AG09319 (cell line): ENCODE data around the gene SIGLEC6.

Experiments
- DNase-seq: peaks from one replicate; pipeline ENCODE4 v3.0.0-alpha.2; 2010; ENCODE audit warnings: low read depth; ENCODE audit errors: extremely low read depth
- TF ChIP-seq, protein P1 (sequence below): IDR thresholded peaks from 2 replicates; pipeline ENCODE4 v1.5.1; 2011; ENCODE audit warnings: low read depth, mild to moderate bottlenecking, inconsistent platforms, low read length, moderate library complexity

The SIGLEC6 gene

DNA sequence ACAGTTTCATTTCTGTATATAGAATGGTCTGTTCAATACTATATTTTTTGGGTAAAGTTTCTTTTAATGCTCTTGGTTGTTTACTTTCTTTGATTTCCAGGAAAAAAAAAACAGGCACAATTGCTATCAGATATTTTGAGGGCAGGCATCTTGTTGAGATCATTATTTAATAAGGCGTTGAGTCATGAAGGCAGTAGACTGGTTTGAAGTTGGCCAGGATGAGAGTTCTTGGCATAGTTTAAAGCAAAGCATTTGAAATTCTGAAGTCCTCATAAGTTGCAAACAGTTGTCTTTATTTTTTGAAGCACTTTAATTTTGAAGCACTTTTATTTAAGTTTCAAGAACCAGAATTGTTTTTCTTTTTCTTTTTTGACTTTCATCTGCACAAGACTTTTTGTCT, 37.0 kb upstream of the SIGLEC6 start:
- TF ChIP-seq, protein P1, sequence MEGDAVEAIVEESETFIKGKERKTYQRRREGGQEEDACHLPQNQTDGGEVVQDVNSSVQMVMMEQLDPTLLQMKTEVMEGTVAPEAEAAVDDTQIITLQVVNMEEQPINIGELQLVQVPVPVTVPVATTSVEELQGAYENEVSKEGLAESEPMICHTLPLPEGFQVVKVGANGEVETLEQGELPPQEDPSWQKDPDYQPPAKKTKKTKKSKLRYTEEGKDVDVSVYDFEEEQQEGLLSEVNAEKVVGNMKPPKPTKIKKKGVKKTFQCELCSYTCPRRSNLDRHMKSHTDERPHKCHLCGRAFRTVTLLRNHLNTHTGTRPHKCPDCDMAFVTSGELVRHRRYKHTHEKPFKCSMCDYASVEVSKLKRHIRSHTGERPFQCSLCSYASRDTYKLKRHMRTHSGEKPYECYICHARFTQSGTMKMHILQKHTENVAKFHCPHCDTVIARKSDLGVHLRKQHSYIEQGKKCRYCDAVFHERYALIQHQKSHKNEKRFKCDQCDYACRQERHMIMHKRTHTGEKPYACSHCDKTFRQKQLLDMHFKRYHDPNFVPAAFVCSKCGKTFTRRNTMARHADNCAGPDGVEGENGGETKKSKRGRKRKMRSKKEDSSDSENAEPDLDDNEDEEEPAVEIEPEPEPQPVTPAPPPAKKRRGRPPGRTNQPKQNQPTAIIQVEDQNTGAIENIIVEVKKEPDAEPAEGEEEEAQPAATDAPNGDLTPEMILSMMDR = no peak
- DNase-seq = no peak

DNA sequence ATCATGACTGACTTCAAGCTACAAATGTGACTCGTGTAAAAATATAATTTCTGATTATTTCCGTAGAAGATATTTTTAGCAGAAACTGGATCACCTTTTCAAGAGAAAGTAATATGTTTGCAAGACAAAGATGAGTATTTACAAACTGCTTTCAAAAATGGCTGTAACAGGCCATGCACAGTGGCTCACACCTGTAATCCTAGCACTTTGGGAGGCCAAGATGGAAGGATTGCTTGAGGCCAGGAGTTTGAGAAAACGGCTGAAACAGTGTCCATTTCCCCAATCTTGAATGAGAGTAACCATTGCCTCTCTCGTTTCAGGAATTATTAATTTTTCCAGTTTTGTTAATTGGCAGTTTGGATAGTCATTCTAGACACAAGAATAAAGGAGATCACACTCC, 36.1 kb upstream of the SIGLEC6 start:
- TF ChIP-seq, protein P1 = no peak
- no peak for DNase-seq

DNA sequence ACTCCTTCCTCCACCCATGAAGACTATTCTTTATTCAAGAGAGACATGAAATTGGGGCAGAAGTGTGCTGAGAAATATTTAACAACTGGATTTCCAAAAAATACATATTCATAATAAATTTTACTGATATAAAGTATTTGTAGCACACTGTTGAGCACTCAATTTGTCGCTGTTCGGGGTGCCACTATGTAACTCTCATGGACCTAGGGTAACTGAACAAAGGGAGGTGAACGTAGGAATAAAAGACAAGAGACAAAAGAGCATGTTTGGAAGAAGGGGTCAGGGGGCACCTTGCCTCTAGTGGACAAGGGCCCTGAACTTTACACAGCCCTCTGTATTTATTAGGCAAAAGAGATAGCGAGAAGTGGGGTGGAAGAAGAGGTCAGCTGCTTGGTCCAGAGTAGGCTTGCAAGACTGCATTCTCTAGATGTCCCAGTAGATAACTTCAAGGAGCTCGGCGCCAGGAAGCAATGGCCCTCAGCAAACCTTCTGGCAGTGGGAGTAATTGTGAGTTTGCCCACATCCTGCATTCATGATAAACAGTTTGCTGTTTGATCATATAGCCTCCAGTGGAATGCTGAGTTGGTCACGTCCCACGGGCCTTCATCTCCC, 35.1 kb upstream of the SIGLEC6 start:
- TF ChIP-seq, protein P1 = no peak
- DNase-seq = no peak

DNA sequence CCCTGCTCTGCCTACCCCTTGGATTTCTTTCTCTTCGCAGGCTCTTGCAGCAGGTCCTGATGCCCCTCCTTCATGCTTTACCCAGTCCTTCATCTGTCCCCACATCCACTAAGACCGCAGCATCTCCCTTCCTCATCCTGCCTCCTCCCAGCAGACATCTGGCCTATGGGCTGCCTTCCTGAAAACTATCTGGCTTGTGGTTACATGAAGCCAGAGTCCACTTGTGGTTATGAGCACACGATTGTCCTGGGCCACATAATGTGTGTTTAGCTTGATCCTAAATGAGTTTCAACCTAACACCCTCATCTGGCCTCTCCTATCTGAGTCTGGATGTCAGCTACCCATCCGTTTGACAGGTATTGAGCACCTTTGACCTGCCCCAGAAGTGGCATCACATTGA, 34.1 kb upstream of the SIGLEC6 start:
- DNase-seq = no peak
- TF ChIP-seq, protein P1 = no peak

GRCh38 chr19:51564791-51565190, 33.3 kb upstream of the SIGLEC6 start:
- TF ChIP-seq, protein P1 = no peak
- no peak for DNase-seq

- no peak for DNase-seq
- TF ChIP-seq, protein P1 = no peak
Observed at GRCh38 chr19:51560339-51560738, 28.9 kb upstream of the SIGLEC6 start.

DNA sequence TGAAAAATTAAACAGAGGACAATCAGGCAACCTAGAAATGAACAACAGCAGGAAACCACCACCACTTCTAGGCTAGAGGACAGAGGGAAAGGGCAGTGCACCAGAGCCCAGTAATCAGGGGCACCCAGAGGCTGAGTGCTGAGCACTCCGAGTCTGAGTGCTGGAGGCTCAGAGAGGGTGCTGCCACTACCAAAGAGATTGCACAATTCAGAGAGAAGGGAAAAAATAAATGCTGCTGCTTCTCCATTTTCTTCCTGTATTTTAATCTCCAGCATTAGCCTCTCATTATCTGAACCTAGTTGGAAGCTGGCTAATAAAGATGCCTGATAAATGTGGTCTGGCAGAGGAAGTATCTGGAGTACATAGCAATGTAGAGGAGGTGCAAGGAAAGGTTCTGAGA, 27.8 kb upstream of the SIGLEC6 start:
- DNase-seq = no peak
- TF ChIP-seq, protein P1 = no peak
